GM12878 (cell line): ENCODE data around the gene ANKRD28. TPM values are rescaled to one million over a fixed set of nuclear protein-coding genes. Genes with fewer than 3 reads are reported as not detected.

Experiments
- CBX5 ChIP-seq: sonication (generic); IDR thresholded peaks from 2 replicates; pipeline ENCODE4 v1.6.1; 2016; ENCODE audit warnings: low read depth, moderate library complexity, mild to moderate bottlenecking, inconsistent platforms
- CEBPZ ChIP-seq: fragments of 150-350 bp; IDR thresholded peaks from 2 replicates; pipeline ENCODE4 v1.6.1; 2016; ENCODE audit warnings: low read depth, low read length
- CUX1 ChIP-seq: IDR thresholded peaks from 2 replicates; pipeline ENCODE4 v1.6.1; 2012; ENCODE audit warnings: improper control_type of control experiment, low read depth, low read length; ENCODE audit not compliant: insufficient replicate concordance
- KLF5 ChIP-seq: fragments of 450-650 bp; IDR thresholded peaks from 2 replicates; pipeline ENCODE4 v1.6.1; 2014; ENCODE audit warnings: mild to moderate bottlenecking; ENCODE audit not compliant: partially characterized antibody
- PML ChIP-seq: IDR thresholded peaks from 2 replicates; pipeline ENCODE4 v1.6.1; 2012; ENCODE audit warnings: low read length, inconsistent platforms
- RBBP5 ChIP-seq: fragments of 200-600 bp; sonication (generic); conservative IDR thresholded peaks from 2 replicates; pipeline ENCODE4 v1.6.1; 2016
- SP1 ChIP-seq: IDR thresholded peaks from one replicate; pipeline ENCODE4 v1.6.1; 2011; ENCODE audit warnings: low read depth, low read length
- SREBF2 ChIP-seq: IDR thresholded peaks from 2 replicates; pipeline ENCODE4 v1.6.1; 2012; ENCODE audit warnings: mild to moderate bottlenecking, low read length
- ZBTB33 ChIP-seq: fragments of 450-650 bp; IDR thresholded peaks from 2 replicates; pipeline ENCODE4 v1.6.1; 2017; ENCODE audit warnings: mild to moderate bottlenecking
- ZNF384 ChIP-seq: IDR thresholded peaks from 2 replicates; pipeline ENCODE4 v1.6.1; 2012; ENCODE audit warnings: low read depth, mild to moderate bottlenecking, low read length, improper control_type of control experiment, borderline replicate concordance
- ZNF687 ChIP-seq: fragments of 450-650 bp; IDR thresholded peaks from 2 replicates; pipeline ENCODE4 v1.6.1; 2017; ENCODE audit warnings: mild to moderate bottlenecking, moderate library complexity
- polyA plus RNA-seq, 11 experiments: library from polyadenylated mRNA; depleted of rRNA in 4 of 11; unstranded in 6 of 11; stranded (reverse) in 5 of 11; fragments of >200 nt; fragmentation: Nextera tagmentation in 4 of 11; fragmentation: Illumina TruSeq in 1 of 11; extraction: Ambion mirVana in 4 of 11; extraction: Trizol in 1 of 11; gene quantifications; 1 replicate in 1 of 11; 2 replicates in 10 of 11; pipeline versions ENCODE4 v1.2.1 to v1.2.3, GENCODE V29; 2011 to 2016; ENCODE audit warnings: inconsistent platforms in 2 of 11, missing spikeins in 2 of 11, low read depth in 1 of 11
- total RNA-seq, 4 experiments: library from RNA; depleted of rRNA in 3 of 4; stranded (reverse); fragments of >200 nt in 3 of 4; fragmentation: Illumina TruSeq in 1 of 4; extraction: Trizol in 1 of 4; gene quantifications; 2 replicates each; pipeline versions ENCODE4 v1.2.1 to v1.2.3, GENCODE V29; 2013 to 2021
- TF ChIP-seq, protein P1 (sequence below): fragments of 450-650 bp; IDR thresholded peaks from 2 replicates; pipeline ENCODE4 v1.6.1; 2016; ENCODE audit warnings: mild to moderate bottlenecking

ANKRD28 gene
- total and polyA plus RNA-seq, 10 of the 15 experiments (the other 5 are each of a cell fraction or from before 2014, with no cell fraction given): 11.2 to 105 (median 38.3) TPM

DNA sequence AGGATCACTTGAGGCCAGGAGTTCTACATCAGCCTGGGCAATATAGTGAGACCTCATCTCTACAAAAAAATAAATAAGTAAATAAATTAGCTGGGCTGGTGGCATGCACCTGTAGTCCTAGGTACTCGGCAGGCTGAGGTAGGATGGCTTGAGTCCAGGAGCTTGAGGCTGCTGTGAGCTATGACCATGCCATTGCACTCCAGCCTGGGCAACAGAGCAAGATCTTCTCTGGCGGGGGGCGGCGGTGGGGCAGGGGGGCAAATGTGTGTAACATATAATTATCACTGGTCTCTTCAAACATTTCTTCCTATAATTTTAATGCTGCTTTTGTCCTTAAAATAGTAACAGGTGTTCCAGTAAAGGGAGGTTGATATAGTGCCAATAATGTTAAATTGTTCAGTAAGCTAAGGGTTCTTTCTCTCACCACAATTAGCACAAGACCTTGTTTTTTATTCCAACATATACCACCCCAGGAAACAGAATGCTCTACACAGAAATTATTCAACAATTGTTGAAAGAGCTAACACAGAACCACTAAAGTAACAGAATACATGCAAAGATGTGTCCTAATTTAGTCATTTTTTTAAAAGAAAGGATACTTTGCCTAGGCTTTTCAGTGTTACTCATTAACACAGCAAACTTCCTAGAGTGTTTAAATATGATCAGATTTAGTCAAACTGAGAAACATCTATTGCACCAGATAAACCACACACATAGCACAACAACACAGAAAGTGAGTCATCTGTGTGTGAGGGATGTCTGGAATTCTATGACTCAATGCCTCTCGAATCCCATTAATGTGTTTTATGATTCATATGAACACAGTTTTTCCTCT lies 29.1 kb downstream of the ANKRD28 start (continued):
- no peak for TF ChIP-seq CEBPZ
- TF ChIP-seq SP1: no peak
- TF ChIP-seq ZBTB33: no peak
- no peak for TF ChIP-seq CUX1
- no peak for TF ChIP-seq CBX5
- TF ChIP-seq ZNF384: no peak
- no peak for TF ChIP-seq RBBP5
- TF ChIP-seq, protein P1, sequence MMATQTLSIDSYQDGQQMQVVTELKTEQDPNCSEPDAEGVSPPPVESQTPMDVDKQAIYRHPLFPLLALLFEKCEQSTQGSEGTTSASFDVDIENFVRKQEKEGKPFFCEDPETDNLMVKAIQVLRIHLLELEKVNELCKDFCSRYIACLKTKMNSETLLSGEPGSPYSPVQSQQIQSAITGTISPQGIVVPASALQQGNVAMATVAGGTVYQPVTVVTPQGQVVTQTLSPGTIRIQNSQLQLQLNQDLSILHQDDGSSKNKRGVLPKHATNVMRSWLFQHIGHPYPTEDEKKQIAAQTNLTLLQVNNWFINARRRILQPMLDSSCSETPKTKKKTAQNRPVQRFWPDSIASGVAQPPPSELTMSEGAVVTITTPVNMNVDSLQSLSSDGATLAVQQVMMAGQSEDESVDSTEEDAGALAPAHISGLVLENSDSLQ: no peak
- TF ChIP-seq SREBF2: no peak
- no peak for TF ChIP-seq PML
- no peak for TF ChIP-seq ZNF687
- TF ChIP-seq KLF5: no peak
